GM23338 (cell line): ENCODE data around the gene TUBA3D. TPM values are rescaled to one million over a fixed set of nuclear protein-coding genes. Genes with fewer than 3 reads are reported as not detected.
A peak's percentile ranks its signal among the peaks of the same experiment; 100 is the strongest.
"Not testable (repeated sequence)": the region's sequence is repeated elsewhere in the genome, so short reads cannot be mapped to it uniquely, and the experiment has no call there.

Experiments used
- ATAC-seq: fragments of 200-7000 bp; cut with Tn5 transposase; 3 replicates; pipeline ENCODE4 v1.9.1; 2020
- DNase-seq: peaks from one replicate; pipeline ENCODE4 v3.0.0-alpha.2; 2015; ENCODE audit warnings: low spot score
- H2AFZ ChIP-seq: fragments of 200-600 bp; sonication (generic); 2 replicates; pipeline ENCODE4 v1.8.0; 2016; ENCODE audit warnings: antibody characterized with exemption, mild to moderate bottlenecking, moderate library complexity
- H3F3A ChIP-seq: fragments of 200-600 bp; sonication (generic); replicated peaks from 2 replicates; pipeline ENCODE4 v1.8.0; 2017; ENCODE audit warnings: antibody characterized with exemption, mixed run types, low read depth
- H3K27ac ChIP-seq: fragments of 200-600 bp; sonication (generic); 2 replicates; pipeline ENCODE4 v1.6.1; 2016; ENCODE audit warnings: low read depth
- H3K27me3 ChIP-seq: fragments of 200-600 bp; sonication (generic); 2 replicates; pipeline ENCODE4 v1.8.0; 2016; ENCODE audit warnings: mild to moderate bottlenecking, mixed run types, moderate library complexity; ENCODE audit not compliant: insufficient read depth
- H3K36me3 ChIP-seq: fragments of 200-600 bp; sonication (generic); 2 replicates; pipeline ENCODE4 v1.8.0; 2016; ENCODE audit warnings: mild to moderate bottlenecking; ENCODE audit not compliant: insufficient read depth
- H3K4me1 ChIP-seq: fragments of 200-600 bp; sonication (generic); 2 replicates; pipeline ENCODE4 v1.8.0; 2016; ENCODE audit warnings: mild to moderate bottlenecking, moderate library complexity; ENCODE audit not compliant: insufficient read depth
- H3K4me2 ChIP-seq: fragments of 200-600 bp; sonication (generic); 2 replicates; pipeline ENCODE4 v1.7.1; 2017; ENCODE audit warnings: mixed run types
- H3K4me3 ChIP-seq: fragments of 200-600 bp; sonication (generic); 2 replicates; pipeline ENCODE4 v1.6.1; 2016; ENCODE audit warnings: mixed run types
- H3K79me2 ChIP-seq: fragments of 200-600 bp; sonication (generic); replicated peaks from 2 replicates; pipeline ENCODE4 v1.8.0; 2017; ENCODE audit warnings: mild to moderate bottlenecking; ENCODE audit not compliant: insufficient read depth
- H3K9me2 ChIP-seq: fragments of 200-600 bp; sonication (generic); 2 replicates; pipeline ENCODE4 v1.8.0; 2017; ENCODE audit not compliant: insufficient read depth
- H4K20me1 ChIP-seq: fragments of 200-600 bp; sonication (generic); replicated peaks from 2 replicates; pipeline ENCODE4 v1.8.0; 2017; ENCODE audit warnings: mild to moderate bottlenecking; ENCODE audit not compliant: insufficient read depth
- H3K27ac Mint-ChIP-seq: 2 replicates; pipeline ENCODE4 v1.8.0; 2020; ENCODE audit warnings: inconsistent platforms, mild to moderate bottlenecking, moderate library complexity, mixed read lengths
- H3K27me3 Mint-ChIP-seq: 3 replicates; pipeline ENCODE4 v1.8.0; 2022; ENCODE audit warnings: low read depth, mild to moderate bottlenecking, moderate library complexity, mixed read lengths, inconsistent platforms; ENCODE audit not compliant: insufficient read depth, poor library complexity
- H3K36me3 Mint-ChIP-seq: 3 replicates; pipeline ENCODE4 v1.8.0; 2021; ENCODE audit warnings: low read depth, mild to moderate bottlenecking, inconsistent platforms, moderate library complexity, mixed read lengths
- H3K4me1 Mint-ChIP-seq: 3 replicates; pipeline ENCODE4 v1.8.0; 2020; ENCODE audit warnings: mild to moderate bottlenecking, inconsistent platforms, mixed read lengths
- H3K4me3 Mint-ChIP-seq: 3 replicates; pipeline ENCODE4 v1.8.0; 2021; ENCODE audit warnings: moderate library complexity, mild to moderate bottlenecking, inconsistent platforms, mixed read lengths
- H3K9me3 Mint-ChIP-seq: 3 replicates; pipeline ENCODE4 v1.8.0; 2020; ENCODE audit warnings: moderate library complexity, mild to moderate bottlenecking, inconsistent platforms, mixed read lengths
- EZH2 ChIP-seq: fragments of 200-600 bp; sonication (generic); IDR thresholded peaks from one replicate; pipeline ENCODE4 v1.8.0; 2017; ENCODE audit warnings: antibody characterized with exemption, mild to moderate bottlenecking, low read depth; ENCODE audit not compliant: unreplicated experiment
- polyA plus RNA-seq: library from polyadenylated mRNA; unstranded; fragments of >200 nt; fragmentation: Nextera tagmentation; extraction: Ambion mirVana; gene quantifications from 2 replicates; pipeline ENCODE4 v1.2.1, GENCODE V29; 2016
- total RNA-seq: library from RNA; depleted of rRNA; stranded (reverse); fragments of >200 nt; shearing (Covaris generic); gene quantifications from 2 replicates; pipeline ENCODE4 v1.2.3, GENCODE V29; 2014
- TF ChIP-seq, protein P1 (sequence below): fragments of 250-450 bp; sonication (Bioruptor Pico); IDR thresholded peaks from 2 replicates; pipeline ENCODE4 v1.5.0; 2020; ENCODE audit warnings: mild to moderate bottlenecking, moderate library complexity
- TF ChIP-seq, protein P2 (sequence below): IDR thresholded peaks from 2 replicates; pipeline ENCODE4 v1.6.1; 2016; ENCODE audit warnings: antibody characterized with exemption
- TF ChIP-seq, protein P3 (sequence below), 2 experiments: fragments of 200-600 bp in 1 of 2; sonication (generic) in 1 of 2; conservative IDR thresholded peaks; 2 replicates each; pipeline versions ENCODE4 v1.5.1 to v1.6.1; 2016 to 2017; ENCODE audit warnings: antibody characterized with exemption in 2 of 2, low read depth in 2 of 2, mild to moderate bottlenecking in 2 of 2, moderate library complexity in 1 of 2

TUBA3D gene
- total and polyA plus RNA-seq, 2 experiments from 2014 or later: 0.27 TPM; not detected in 1

DNA sequence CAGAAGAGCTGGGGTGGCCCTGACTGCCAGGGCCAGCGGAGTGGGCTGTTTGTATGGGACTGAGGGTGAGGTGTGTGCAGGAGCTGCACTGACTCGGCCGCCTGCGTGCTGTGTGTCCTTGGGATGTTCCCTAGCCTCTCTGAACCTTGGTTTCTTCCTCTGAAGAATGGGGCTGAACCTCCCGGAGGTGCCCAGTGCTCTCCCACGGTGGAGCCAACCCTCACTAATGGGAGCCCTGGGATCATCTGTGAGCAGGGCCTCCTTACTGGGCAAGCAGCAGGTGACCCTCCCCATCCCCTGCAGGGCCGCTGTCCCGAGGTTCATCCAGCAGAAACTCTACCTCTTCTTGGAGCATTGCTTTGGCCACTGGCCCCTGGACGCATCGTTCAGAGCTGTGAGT is 40.1 kb downstream of the TUBA3D start:
- Mint-ChIP-seq H3K4me3 (no peak overlapping the region), H3K4me1 (no peaks in the 10 kb centered on the region; the same call in 2 of the 3 replicates), H3K27me3 (peaks cover 6% of the 10 kb centered on the region), H3K36me3 (peaks cover 37% of the 10 kb centered on the region), H3K9me3 (no peaks in the 10 kb centered on the region), H3K27ac (no peak overlapping the region)
- Histone ChIP-seq H2AFZ (no peak overlapping the region), H3F3A (no peaks in the 10 kb centered on the region), H3K4me1 (no peaks in the 10 kb centered on the region), H4K20me1 (no peaks in the 10 kb centered on the region), H3K4me3 (no peak overlapping the region), H3K36me3 (no peaks in the 10 kb centered on the region), H3K4me2 (no peak overlapping the region), H3K79me2 (no peaks in the 10 kb centered on the region), H3K27me3 (no peaks in the 10 kb centered on the region), H3K9me2 (no peaks in the 10 kb centered on the region), H3K27ac (no peak overlapping the region)
- DNase-seq (no peak), ATAC-seq (no peak)
- TF ChIP-seq EZH2: no peak
- TF ChIP-seq, protein P1, sequence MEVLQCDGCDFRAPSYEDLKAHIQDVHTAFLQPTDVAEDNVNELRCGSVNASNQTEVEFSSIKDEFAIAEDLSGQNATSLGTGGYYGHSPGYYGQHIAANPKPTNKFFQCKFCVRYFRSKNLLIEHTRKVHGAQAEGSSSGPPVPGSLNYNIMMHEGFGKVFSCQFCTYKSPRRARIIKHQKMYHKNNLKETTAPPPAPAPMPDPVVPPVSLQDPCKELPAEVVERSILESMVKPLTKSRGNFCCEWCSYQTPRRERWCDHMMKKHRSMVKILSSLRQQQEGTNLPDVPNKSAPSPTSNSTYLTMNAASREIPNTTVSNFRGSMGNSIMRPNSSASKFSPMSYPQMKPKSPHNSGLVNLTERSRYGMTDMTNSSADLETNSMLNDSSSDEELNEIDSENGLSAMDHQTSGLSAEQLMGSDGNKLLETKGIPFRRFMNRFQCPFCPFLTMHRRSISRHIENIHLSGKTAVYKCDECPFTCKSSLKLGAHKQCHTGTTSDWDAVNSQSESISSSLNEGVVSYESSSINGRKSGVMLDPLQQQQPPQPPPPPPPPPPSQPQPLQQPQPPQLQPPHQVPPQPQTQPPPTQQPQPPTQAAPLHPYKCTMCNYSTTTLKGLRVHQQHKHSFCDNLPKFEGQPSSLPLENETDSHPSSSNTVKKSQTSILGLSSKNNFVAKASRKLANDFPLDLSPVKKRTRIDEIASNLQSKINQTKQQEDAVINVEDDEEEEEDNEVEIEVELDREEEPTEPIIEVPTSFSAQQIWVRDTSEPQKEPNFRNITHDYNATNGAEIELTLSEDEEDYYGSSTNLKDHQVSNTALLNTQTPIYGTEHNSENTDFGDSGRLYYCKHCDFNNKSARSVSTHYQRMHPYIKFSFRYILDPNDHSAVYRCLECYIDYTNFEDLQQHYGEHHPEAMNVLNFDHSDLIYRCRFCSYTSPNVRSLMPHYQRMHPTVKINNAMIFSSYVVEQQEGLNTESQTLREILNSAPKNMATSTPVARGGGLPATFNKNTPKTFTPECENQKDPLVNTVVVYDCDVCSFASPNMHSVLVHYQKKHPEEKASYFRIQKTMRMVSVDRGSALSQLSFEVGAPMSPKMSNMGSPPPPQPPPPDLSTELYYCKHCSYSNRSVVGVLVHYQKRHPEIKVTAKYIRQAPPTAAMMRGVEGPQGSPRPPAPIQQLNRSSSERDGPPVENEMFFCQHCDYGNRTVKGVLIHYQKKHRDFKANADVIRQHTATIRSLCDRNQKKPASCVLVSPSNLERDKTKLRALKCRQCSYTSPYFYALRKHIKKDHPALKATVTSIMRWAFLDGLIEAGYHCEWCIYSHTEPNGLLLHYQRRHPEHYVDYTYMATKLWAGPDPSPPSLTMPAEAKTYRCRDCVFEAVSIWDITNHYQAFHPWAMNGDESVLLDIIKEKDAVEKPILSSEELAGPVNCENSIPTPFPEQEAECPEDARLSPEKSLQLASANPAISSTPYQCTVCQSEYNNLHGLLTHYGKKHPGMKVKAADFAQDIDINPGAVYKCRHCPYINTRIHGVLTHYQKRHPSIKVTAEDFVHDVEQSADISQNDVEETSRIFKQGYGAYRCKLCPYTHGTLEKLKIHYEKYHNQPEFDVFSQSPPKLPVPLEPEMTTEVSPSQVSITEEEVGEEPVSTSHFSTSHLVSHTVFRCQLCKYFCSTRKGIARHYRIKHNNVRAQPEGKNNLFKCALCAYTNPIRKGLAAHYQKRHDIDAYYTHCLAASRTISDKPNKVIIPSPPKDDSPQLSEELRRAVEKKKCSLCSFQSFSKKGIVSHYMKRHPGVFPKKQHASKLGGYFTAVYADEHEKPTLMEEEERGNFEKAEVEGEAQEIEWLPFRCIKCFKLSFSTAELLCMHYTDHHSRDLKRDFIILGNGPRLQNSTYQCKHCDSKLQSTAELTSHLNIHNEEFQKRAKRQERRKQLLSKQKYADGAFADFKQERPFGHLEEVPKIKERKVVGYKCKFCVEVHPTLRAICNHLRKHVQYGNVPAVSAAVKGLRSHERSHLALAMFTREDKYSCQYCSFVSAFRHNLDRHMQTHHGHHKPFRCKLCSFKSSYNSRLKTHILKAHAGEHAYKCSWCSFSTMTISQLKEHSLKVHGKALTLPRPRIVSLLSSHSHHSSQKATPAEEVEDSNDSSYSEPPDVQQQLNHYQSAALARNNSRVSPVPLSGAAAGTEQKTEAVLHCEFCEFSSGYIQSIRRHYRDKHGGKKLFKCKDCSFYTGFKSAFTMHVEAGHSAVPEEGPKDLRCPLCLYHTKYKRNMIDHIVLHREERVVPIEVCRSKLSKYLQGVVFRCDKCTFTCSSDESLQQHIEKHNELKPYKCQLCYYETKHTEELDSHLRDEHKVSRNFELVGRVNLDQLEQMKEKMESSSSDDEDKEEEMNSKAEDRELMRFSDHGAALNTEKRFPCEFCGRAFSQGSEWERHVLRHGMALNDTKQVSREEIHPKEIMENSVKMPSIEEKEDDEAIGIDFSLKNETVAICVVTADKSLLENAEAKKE (CRISPR knock-in tag): no peak
- TF ChIP-seq, protein P2, sequence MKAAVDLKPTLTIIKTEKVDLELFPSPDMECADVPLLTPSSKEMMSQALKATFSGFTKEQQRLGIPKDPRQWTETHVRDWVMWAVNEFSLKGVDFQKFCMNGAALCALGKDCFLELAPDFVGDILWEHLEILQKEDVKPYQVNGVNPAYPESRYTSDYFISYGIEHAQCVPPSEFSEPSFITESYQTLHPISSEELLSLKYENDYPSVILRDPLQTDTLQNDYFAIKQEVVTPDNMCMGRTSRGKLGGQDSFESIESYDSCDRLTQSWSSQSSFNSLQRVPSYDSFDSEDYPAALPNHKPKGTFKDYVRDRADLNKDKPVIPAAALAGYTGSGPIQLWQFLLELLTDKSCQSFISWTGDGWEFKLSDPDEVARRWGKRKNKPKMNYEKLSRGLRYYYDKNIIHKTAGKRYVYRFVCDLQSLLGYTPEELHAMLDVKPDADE: no peak

DNA sequence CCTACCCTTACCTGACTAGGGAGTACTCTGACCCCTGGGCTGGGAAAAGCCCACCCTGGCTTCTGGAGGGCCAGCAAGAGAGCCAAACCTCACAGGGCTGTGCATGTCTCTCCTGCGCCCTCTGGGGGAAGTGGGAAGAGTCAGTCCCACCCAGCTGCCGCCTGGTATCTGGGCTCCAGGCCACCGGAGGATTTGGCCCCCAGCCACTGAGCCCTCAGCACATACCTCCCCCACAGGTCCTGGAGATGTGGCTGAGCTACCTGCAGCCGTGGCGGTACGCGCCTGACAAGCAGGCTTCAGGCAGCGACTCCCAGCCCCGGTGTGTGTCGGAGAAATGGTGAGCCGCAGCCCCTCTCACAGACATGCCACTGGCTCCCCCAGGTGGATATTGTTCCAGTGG is 40.7 kb downstream of the TUBA3D start:
- TF ChIP-seq, protein P3, sequence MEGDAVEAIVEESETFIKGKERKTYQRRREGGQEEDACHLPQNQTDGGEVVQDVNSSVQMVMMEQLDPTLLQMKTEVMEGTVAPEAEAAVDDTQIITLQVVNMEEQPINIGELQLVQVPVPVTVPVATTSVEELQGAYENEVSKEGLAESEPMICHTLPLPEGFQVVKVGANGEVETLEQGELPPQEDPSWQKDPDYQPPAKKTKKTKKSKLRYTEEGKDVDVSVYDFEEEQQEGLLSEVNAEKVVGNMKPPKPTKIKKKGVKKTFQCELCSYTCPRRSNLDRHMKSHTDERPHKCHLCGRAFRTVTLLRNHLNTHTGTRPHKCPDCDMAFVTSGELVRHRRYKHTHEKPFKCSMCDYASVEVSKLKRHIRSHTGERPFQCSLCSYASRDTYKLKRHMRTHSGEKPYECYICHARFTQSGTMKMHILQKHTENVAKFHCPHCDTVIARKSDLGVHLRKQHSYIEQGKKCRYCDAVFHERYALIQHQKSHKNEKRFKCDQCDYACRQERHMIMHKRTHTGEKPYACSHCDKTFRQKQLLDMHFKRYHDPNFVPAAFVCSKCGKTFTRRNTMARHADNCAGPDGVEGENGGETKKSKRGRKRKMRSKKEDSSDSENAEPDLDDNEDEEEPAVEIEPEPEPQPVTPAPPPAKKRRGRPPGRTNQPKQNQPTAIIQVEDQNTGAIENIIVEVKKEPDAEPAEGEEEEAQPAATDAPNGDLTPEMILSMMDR (conservative IDR thresholded peaks at IDR 0.05; ENCODE audit: low read depth in 2 of 2): peak; percentile 27 to 68; a peak in 3 of 4 replicates
- peak; percentile 65 for DNase-seq
- H3K36me3 ChIP-seq, H3K79me2 ChIP-seq, H3K27ac ChIP-seq, H3K4me2 ChIP-seq, H3K4me3 ChIP-seq, H3K9me2 ChIP-seq, H3K27me3 Mint-ChIP-seq, H3K4me1 ChIP-seq, H3K4me3 Mint-ChIP-seq, H3K9me3 Mint-ChIP-seq, H2AFZ ChIP-seq, H4K20me1 ChIP-seq, H3K27me3 ChIP-seq, H3K4me1 Mint-ChIP-seq, H3F3A ChIP-seq, H3K27ac Mint-ChIP-seq: not testable (repeated sequence)
- H3K36me3 Mint-ChIP-seq: peaks cover 38% of the 10 kb centered on the region
- ATAC-seq: peak; percentile 81
